GM12878 (cell line): Measurements from ENCODE around the gene FGR. TPM values are rescaled to one million over a fixed set of nuclear protein-coding genes. Genes with fewer than 3 reads are reported as not detected.

Experiments
- ATAC-seq: fragments of 200-7000 bp; cut with Tn5 transposase; 3 replicates; pipeline ENCODE4 v1.9.1; 2020; ENCODE audit warnings: mild to moderate bottlenecking, moderate library complexity
- BruUV-seq: library from RNA; stranded (reverse); fragments of 400-500 nt; replicated peaks from 2 replicates; lab custom pipeline; 2021; lab: Mats Ljungman, UMichigan
- CTCF ChIA-PET: fragments of 300-600 bp; sonication (Branson Sonifier 250); formaldehyde crosslinking; extraction: SDS; loops from one replicate; lab custom pipeline; 2021; ENCODE audit warnings: inconsistent platforms; lab: Yijun Ruan, JAX
- POLR2A ChIA-PET: fragments of 350-600 bp; formaldehyde crosslinking; extraction: SDS; loops from one replicate; lab custom pipeline; 2021; ENCODE audit warnings: inconsistent platforms; lab: Charles Lee
- RAD21 ChIA-PET: fragments of 300-600 bp; sonication (Branson Sonifier 250); formaldehyde crosslinking; loops from one replicate; lab custom pipeline; 2023; ENCODE audit warnings: antibody characterized with exemption; ENCODE audit not compliant: unreplicated experiment; lab: Charles Lee
- SMC1A ChIA-PET: fragments of 300-600 bp; sonication (Branson Sonifier 250); formaldehyde crosslinking; loops from one replicate; lab custom pipeline; 2023; ENCODE audit not compliant: unreplicated experiment, uncharacterized antibody; lab: Charles Lee
- DNase-seq: peaks from one replicate; pipeline ENCODE4 v3.0.0-alpha.2; 2011; ENCODE audit warnings: low read depth, low spot score
- FAIRE-seq: peaks from 3 replicates; lab custom pipeline; 2011; peaks lifted over from hg19 to GRCh38; lab: Jason Lieb, UNC
- H2AFZ ChIP-seq: 2 replicates; pipeline ENCODE4 v1.6.0; 2011; ENCODE audit warnings: low read depth, low read length, control low read depth; ENCODE audit not compliant: control insufficient read depth
- H3K27ac ChIP-seq: 2 replicates; pipeline ENCODE4 v1.5.1; 2011; ENCODE audit warnings: control low read depth; ENCODE audit not compliant: control insufficient read depth, insufficient read depth
- H3K27me3 ChIP-seq, 2 experiments: replicated peaks in 1 of 2; 2 replicates each; pipeline versions ENCODE4 v1.6.0 to v1.6.1; 2011; ENCODE audit warnings: low read length in 1 of 2; ENCODE audit not compliant: control insufficient read depth in 2 of 2, insufficient read depth in 2 of 2
- H3K36me3 ChIP-seq, 2 experiments: 2 replicates each; pipeline ENCODE4 v1.5.1; 2011; ENCODE audit warnings: low read length in 1 of 2; ENCODE audit not compliant: control insufficient read depth in 2 of 2, insufficient read depth in 2 of 2
- H3K4me1 ChIP-seq: 2 replicates; pipeline ENCODE4 v1.6.1; 2011; ENCODE audit warnings: mild to moderate bottlenecking, low read length, moderate library complexity, mixed read lengths; ENCODE audit not compliant: control insufficient read depth, insufficient read depth
- H3K4me2 ChIP-seq: 2 replicates; pipeline ENCODE4 v1.6.0; 2011; ENCODE audit warnings: control low read depth; ENCODE audit not compliant: control insufficient read depth, insufficient read depth
- H3K4me3 ChIP-seq: fragments of 200-600 bp; sonication (generic); 2 replicates; pipeline ENCODE4 v1.5.1; 2016
- H3K79me2 ChIP-seq: 2 replicates; pipeline ENCODE4 v1.6.0; 2011; ENCODE audit warnings: low read length; ENCODE audit not compliant: control insufficient read depth, insufficient read depth
- H3K9ac ChIP-seq: 2 replicates; pipeline ENCODE4 v1.8.0; 2011; ENCODE audit warnings: low read length, control low read depth, mixed read lengths; ENCODE audit not compliant: control insufficient read depth, insufficient read depth
- H3K9me3 ChIP-seq: replicated peaks from 3 replicates; pipeline ENCODE4 v1.5.1; 2011; ENCODE audit warnings: mild to moderate bottlenecking, low read length; ENCODE audit not compliant: control insufficient read depth, insufficient read depth
- H4K20me1 ChIP-seq: 2 replicates; pipeline ENCODE4 v1.6.0; 2011; ENCODE audit not compliant: control insufficient read depth, insufficient read depth
- CBX3 ChIP-seq: fragments of 200-600 bp; sonication (generic); IDR thresholded peaks from 2 replicates; pipeline ENCODE4 v1.6.1; 2016; ENCODE audit warnings: low read depth, borderline replicate concordance
- CREB1 ChIP-seq: IDR thresholded peaks from 2 replicates; pipeline ENCODE4 v1.6.1; 2012; ENCODE audit warnings: low read depth, mild to moderate bottlenecking, inconsistent platforms
- FOXK2 ChIP-seq: fragments of 450-650 bp; IDR thresholded peaks from 2 replicates; pipeline ENCODE4 v1.6.1; 2017; ENCODE audit warnings: mild to moderate bottlenecking, moderate library complexity
- GATAD2B ChIP-seq: fragments of 450-650 bp; conservative IDR thresholded peaks from 2 replicates; pipeline ENCODE4 v1.6.1; 2017; ENCODE audit warnings: low read depth, mild to moderate bottlenecking, moderate library complexity
- MEF2B ChIP-seq: fragments of 450-650 bp; IDR thresholded peaks from 2 replicates; pipeline ENCODE4 v1.6.1; 2018; ENCODE audit warnings: mild to moderate bottlenecking, moderate library complexity; ENCODE audit not compliant: partially characterized antibody, poor library complexity, severe bottlenecking
- POLR2AphosphoS2 ChIP-seq: IDR thresholded peaks from 2 replicates; pipeline ENCODE4 v1.6.1; 2011; ENCODE audit warnings: low read depth, mild to moderate bottlenecking, low read length, improper control_type of control experiment, moderate library complexity
- RAD21 ChIP-seq: IDR thresholded peaks from 2 replicates; pipeline ENCODE4 v1.6.1; 2011; ENCODE audit warnings: mild to moderate bottlenecking, low read depth, low read length, moderate library complexity; ENCODE audit not compliant: insufficient read depth
- RB1 ChIP-seq: fragments of 450-650 bp; formaldehyde crosslinking; IDR thresholded peaks from 2 replicates; pipeline ENCODE4 v1.6.1; 2017; ENCODE audit warnings: mild to moderate bottlenecking, borderline replicate concordance
- SMAD5 ChIP-seq: IDR thresholded peaks from 2 replicates; pipeline ENCODE4 v1.6.1; 2016; ENCODE audit warnings: antibody characterized with exemption, low read depth
- SMC3 ChIP-seq: IDR thresholded peaks from 2 replicates; pipeline ENCODE4 v1.6.1; 2011; ENCODE audit warnings: low read length, improper control_type of control experiment, borderline replicate concordance
- TCF3 ChIP-seq: IDR thresholded peaks from 2 replicates; pipeline ENCODE4 v1.6.1; 2012; ENCODE audit warnings: low read depth, mild to moderate bottlenecking, low read length, borderline replicate concordance; ENCODE audit not compliant: insufficient read depth
- ZNF622 ChIP-seq: fragments of 450-650 bp; IDR thresholded peaks from 2 replicates; pipeline ENCODE4 v1.6.1; 2017; ENCODE audit warnings: mild to moderate bottlenecking, inconsistent platforms
- WGBS: methylation state at CpG from one replicate; pipeline ENCODE4 v1.1.6; 2016; ENCODE audit warnings: low lambda C conversion rate; ENCODE audit not compliant: insufficient replicate concordance, insufficient coverage; ENCODE audit errors: missing lambda C conversion rate; 5-methylcytosine and 5-hydroxymethylcytosine counted together
- in situ Hi-C: fragments of 300-500 bp; cut with MboI; formaldehyde crosslinking; loops from 9 replicates; pipeline ENCODE4 v1.14.3; 2018; ENCODE audit warnings: mixed read lengths
- intact Hi-C: fragments of 100-400 bp; cut with micrococcal nuclease; formaldehyde crosslinking; loops from one replicate; pipeline ENCODE4 v1.14.2; 2022; ENCODE audit not compliant: unreplicated experiment
- polyA plus RNA-seq, 11 experiments: library from polyadenylated mRNA; depleted of rRNA in 4 of 11; unstranded in 6 of 11; stranded (reverse) in 5 of 11; fragments of >200 nt; fragmentation: Nextera tagmentation in 4 of 11; fragmentation: Illumina TruSeq in 1 of 11; extraction: Ambion mirVana in 4 of 11; extraction: Trizol in 1 of 11; gene quantifications; 1 replicate in 1 of 11; 2 replicates in 10 of 11; pipeline versions ENCODE4 v1.2.1 to v1.2.3, GENCODE V29; 2011 to 2016; ENCODE audit warnings: inconsistent platforms in 2 of 11, missing spikeins in 2 of 11, low read depth in 1 of 11
- total RNA-seq, 4 experiments: library from RNA; depleted of rRNA in 3 of 4; stranded (reverse); fragments of >200 nt in 3 of 4; fragmentation: Illumina TruSeq in 1 of 4; extraction: Trizol in 1 of 4; gene quantifications; 2 replicates each; pipeline versions ENCODE4 v1.2.1 to v1.2.3, GENCODE V29; 2013 to 2021
- TF ChIP-seq, protein P1 (sequence below): fragments of 450-650 bp; IDR thresholded peaks from 2 replicates; pipeline ENCODE4 v1.6.1; 2017; ENCODE audit warnings: mild to moderate bottlenecking, moderate library complexity
- TF ChIP-seq, protein P2 (sequence below): fragments of 450-650 bp; formaldehyde crosslinking; IDR thresholded peaks from 2 replicates; pipeline ENCODE4 v1.4.0; 2020; ENCODE audit warnings: mild to moderate bottlenecking, moderate library complexity

The FGR gene
- total and polyA plus RNA-seq, 10 of the 15 experiments (the other 5 are each of a cell fraction or from before 2014, with no cell fraction given) = 10.9 to 193 (median 74.7) TPM

DNA sequence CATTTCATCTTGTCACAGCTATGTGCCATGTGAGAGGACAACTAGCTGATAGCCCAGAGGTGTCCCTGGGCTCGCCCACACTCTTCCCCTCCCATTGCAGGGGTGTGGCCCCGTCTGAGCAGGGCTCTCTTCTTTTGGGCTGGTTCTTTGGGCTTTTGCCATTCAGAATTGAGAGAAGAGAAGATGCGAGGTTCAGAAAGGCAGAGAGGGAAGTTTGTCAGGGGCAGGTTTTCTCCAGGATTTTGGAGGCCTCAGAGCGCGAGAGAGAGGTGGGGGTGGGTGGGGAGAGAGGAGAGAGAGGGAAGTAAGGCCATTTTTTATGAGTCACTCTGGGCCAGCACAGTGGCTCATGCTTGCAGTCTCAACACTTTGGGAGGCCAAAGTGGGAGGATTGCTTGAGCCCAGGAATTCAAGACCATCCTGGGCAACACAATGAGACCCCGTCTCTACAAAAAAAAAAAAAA lies 31.8 kb upstream of the FGR start (continued):
- TF ChIP-seq, protein P1, sequence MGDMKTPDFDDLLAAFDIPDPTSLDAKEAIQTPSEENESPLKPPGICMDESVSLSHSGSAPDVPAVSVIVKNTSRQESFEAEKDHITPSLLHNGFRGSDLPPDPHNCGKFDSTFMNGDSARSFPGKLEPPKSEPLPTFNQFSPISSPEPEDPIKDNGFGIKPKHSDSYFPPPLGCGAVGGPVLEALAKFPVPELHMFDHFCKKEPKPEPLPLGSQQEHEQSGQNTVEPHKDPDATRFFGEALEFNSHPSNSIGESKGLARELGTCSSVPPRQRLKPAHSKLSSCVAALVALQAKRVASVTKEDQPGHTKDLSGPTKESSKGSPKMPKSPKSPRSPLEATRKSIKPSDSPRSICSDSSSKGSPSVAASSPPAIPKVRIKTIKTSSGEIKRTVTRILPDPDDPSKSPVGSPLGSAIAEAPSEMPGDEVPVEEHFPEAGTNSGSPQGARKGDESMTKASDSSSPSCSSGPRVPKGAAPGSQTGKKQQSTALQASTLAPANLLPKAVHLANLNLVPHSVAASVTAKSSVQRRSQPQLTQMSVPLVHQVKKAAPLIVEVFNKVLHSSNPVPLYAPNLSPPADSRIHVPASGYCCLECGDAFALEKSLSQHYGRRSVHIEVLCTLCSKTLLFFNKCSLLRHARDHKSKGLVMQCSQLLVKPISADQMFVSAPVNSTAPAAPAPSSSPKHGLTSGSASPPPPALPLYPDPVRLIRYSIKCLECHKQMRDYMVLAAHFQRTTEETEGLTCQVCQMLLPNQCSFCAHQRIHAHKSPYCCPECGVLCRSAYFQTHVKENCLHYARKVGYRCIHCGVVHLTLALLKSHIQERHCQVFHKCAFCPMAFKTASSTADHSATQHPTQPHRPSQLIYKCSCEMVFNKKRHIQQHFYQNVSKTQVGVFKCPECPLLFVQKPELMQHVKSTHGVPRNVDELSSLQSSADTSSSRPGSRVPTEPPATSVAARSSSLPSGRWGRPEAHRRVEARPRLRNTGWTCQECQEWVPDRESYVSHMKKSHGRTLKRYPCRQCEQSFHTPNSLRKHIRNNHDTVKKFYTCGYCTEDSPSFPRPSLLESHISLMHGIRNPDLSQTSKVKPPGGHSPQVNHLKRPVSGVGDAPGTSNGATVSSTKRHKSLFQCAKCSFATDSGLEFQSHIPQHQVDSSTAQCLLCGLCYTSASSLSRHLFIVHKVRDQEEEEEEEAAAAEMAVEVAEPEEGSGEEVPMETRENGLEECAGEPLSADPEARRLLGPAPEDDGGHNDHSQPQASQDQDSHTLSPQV = no peak
- no peak for TF ChIP-seq FOXK2
- TF ChIP-seq, all 136 proteins: peak for 0

DNA sequence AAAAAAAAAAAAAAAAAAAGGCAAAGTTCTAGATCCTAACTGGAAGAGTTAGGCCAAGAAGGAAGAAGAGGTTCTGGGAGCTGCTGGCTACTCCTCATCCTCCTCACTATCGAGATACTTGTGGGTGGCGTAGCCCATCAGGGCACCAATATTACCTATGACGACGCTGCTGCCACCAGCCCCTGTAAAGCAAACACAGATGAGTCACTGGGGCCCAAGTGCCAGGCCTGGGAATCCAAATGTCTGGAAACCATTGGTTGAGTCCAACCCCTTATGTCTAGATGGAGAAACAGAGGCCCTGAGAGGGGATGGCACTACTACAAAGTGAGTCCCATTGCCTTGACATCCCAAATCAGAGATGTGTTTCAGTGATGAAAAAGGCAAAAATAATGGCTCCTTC lies 31.3 kb upstream of the FGR start:
- CTCF ChIA-PET = interaction anchor here (0.6 to 8.8 kb wide), 5 partner anchors 31 to 177 kb away, joined by 3 to 327 read pairs (median 5); partner anchors contain the start of gene AHDC1
- Histone ChIP-seq H3K79me2 (peaks cover 11% of the 10 kb centered on the region), H3K4me3 (no peak overlapping the region), H3K4me1 (peaks cover 21% of the 10 kb centered on the region), H4K20me1 (no peaks in the 10 kb centered on the region), H3K9me3 (no peaks in the 10 kb centered on the region), H3K27me3 (no peaks in the 10 kb centered on the region), H3K9ac (no peak overlapping the region), H3K27ac (no peak overlapping the region), H3K36me3 (peaks cover 0 to 9% of the 10 kb centered on the region in 2 experiments; a peak in 1 of 4 replicates), H3K4me2 (no peak overlapping the region), H2AFZ (no peak overlapping the region)
- DNase-seq = no peak
- in situ Hi-C loops = no loop called here
- no TSS peak for BruUV-seq
- FAIRE-seq = no peak
- TF ChIP-seq, protein P2, sequence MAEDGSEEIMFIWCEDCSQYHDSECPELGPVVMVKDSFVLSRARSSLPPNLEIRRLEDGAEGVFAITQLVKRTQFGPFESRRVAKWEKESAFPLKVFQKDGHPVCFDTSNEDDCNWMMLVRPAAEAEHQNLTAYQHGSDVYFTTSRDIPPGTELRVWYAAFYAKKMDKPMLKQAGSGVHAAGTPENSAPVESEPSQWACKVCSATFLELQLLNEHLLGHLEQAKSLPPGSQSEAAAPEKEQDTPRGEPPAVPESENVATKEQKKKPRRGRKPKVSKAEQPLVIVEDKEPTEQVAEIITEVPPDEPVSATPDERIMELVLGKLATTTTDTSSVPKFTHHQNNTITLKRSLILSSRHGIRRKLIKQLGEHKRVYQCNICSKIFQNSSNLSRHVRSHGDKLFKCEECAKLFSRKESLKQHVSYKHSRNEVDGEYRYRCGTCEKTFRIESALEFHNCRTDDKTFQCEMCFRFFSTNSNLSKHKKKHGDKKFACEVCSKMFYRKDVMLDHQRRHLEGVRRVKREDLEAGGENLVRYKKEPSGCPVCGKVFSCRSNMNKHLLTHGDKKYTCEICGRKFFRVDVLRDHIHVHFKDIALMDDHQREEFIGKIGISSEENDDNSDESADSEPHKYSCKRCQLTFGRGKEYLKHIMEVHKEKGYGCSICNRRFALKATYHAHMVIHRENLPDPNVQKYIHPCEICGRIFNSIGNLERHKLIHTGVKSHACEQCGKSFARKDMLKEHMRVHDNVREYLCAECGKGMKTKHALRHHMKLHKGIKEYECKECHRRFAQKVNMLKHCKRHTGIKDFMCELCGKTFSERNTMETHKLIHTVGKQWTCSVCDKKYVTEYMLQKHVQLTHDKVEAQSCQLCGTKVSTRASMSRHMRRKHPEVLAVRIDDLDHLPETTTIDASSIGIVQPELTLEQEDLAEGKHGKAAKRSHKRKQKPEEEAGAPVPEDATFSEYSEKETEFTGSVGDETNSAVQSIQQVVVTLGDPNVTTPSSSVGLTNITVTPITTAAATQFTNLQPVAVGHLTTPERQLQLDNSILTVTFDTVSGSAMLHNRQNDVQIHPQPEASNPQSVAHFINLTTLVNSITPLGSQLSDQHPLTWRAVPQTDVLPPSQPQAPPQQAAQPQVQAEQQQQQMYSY (CRISPR knock-in tag) = no peak
- TF ChIP-seq RAD21 (no peak), POLR2AphosphoS2 (no peak), RB1 (no peak), SMC3 (no peak), CREB1 (no peak), ZNF622 (no peak), MEF2B (no peak), GATAD2B (no peak), CBX3 (no peak), TCF3 (no peak), SMAD5 (no peak)
- SMC1A ChIA-PET = interaction anchor here (8.0 kb wide), 1 partner anchor 58 kb away, joined by 248 read pairs; the partner anchor contains the start of gene AHDC1
- RAD21 ChIA-PET = interaction anchor here (0.6 to 8.8 kb wide), 3 partner anchors 37 to 620 kb away, joined by 3 to 268 read pairs (median 211); partner anchors contain the start of genes AHDC1 and FGR
- ATAC-seq = no peak
- POLR2A ChIA-PET = interaction anchor here (0.6 to 1.1 kb wide), 2 partner anchors 59 to 185 kb away, joined by 3 read pairs; no protein-coding TSS in a partner anchor
- intact Hi-C loops = loop anchor here (10.0 kb wide), 1 partner anchor 341 kb away; the partner anchor contains the start of gene TMEM222
- 87% methylated on average over 4 of the region's 4 CpGs for WGBS
